BE2C (cell line): Measurements from ENCODE around the gene RPL37A.

Experiments
- DNase-seq: peaks from one replicate; pipeline ENCODE4 v3.0.0-alpha.2; 2020
- H3K27me3 ChIP-seq: fragments of 250-450 bp; sonication (Bioruptor Pico); 2 replicates; pipeline ENCODE4 v1.5.1; 2020; ENCODE audit warnings: mild to moderate bottlenecking
- H3K36me3 ChIP-seq: fragments of 250-450 bp; sonication (Bioruptor Pico); 2 replicates; pipeline ENCODE4 v1.5.1; 2020; ENCODE audit warnings: mild to moderate bottlenecking
- H3K4me1 ChIP-seq: fragments of 250-450 bp; sonication (Bioruptor Pico); 2 replicates; pipeline ENCODE4 v1.5.1; 2020
- H3K4me3 ChIP-seq: 2 replicates; pipeline ENCODE4 v1.5.1; 2011; ENCODE audit warnings: low read depth, low read length
- H3K9me3 ChIP-seq: fragments of 250-450 bp; sonication (Bioruptor Pico); 2 replicates; pipeline ENCODE4 v1.5.1; 2020
- TF ChIP-seq, protein P1 (sequence below): IDR thresholded peaks from 2 replicates; pipeline ENCODE4 v1.5.1; 2012; ENCODE audit warnings: mild to moderate bottlenecking, low read depth, low read length

Gene RPL37A

DNA sequence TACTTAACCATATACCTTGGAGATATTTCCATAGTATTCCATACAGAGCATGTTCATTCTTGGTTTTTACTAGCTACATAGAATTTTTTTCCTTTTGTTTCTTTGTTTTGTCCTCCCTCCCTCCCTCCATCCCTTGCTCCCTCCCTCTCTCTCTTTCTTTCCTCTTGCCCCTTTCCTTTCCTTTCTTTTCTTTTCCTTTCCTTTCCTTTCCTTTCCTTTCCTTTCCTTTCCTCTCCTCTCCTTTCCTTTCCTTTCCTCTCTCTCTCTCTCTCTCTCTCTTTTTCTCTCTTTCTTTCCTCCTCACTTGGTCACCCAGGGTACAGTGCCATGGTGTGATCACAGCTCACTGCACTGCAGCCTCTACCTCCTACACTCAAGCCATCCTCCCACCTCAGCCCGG is 28.3 kb downstream of the RPL37A start:
- H3K36me3 ChIP-seq: no peaks in the 10 kb centered on the region; the same call in 1 of the 2 replicates
- no peak for DNase-seq
- no peak overlapping the region for H3K4me3 ChIP-seq
- no peaks in the 10 kb centered on the region for H3K9me3 ChIP-seq
- H3K27me3 ChIP-seq: no peaks in the 10 kb centered on the region
- no peaks in the 10 kb centered on the region for H3K4me1 ChIP-seq
- TF ChIP-seq, protein P1, sequence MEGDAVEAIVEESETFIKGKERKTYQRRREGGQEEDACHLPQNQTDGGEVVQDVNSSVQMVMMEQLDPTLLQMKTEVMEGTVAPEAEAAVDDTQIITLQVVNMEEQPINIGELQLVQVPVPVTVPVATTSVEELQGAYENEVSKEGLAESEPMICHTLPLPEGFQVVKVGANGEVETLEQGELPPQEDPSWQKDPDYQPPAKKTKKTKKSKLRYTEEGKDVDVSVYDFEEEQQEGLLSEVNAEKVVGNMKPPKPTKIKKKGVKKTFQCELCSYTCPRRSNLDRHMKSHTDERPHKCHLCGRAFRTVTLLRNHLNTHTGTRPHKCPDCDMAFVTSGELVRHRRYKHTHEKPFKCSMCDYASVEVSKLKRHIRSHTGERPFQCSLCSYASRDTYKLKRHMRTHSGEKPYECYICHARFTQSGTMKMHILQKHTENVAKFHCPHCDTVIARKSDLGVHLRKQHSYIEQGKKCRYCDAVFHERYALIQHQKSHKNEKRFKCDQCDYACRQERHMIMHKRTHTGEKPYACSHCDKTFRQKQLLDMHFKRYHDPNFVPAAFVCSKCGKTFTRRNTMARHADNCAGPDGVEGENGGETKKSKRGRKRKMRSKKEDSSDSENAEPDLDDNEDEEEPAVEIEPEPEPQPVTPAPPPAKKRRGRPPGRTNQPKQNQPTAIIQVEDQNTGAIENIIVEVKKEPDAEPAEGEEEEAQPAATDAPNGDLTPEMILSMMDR: no peak

DNA sequence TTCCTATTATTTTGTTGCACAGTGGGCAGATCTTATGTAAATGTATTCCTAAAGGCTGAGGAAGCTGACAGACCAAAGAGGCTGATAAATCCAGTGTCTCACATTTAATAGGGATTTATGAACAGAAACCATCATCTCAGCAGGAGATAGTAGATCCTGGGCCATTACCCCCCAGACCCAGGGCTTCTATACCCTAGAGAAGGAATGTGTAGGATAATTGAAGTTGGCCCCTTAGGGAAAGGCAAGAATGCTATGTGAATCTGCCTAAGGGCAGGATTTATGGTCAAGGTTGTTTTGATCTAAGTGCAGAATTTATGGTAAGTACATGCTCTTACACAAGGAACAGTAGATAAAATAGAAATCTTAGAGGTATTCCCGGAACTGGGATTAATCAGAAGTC is 29.0 kb downstream of the RPL37A start:
- no peaks in the 10 kb centered on the region for H3K27me3 ChIP-seq
- H3K4me1 ChIP-seq: no peaks in the 10 kb centered on the region
- H3K4me3 ChIP-seq: no peak overlapping the region
- no peaks in the 10 kb centered on the region for H3K9me3 ChIP-seq
- no peaks in the 10 kb centered on the region; the same call in 1 of the 2 replicates for H3K36me3 ChIP-seq
- no peak for DNase-seq
- TF ChIP-seq, protein P1: no peak

DNA sequence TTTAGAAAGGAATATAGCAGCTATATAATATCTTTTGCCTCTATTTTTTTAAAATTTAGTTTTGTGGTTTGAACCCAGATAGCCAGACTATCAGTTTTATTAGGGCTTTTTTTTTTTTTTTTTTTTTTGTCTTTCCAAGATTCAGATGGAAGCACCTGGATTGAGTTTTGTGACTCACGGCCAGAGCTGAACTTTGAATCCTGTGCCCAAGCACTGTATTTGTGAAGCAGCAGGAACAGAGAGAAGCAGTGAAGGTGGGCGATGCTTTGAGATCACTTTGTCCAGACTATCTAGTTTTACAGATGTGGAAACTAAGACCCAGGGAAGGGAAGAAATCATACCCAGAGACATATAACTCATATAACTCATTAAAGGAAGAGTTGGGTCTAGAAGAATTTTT is 33.9 kb downstream of the RPL37A start:
- no peaks in the 10 kb centered on the region for H3K9me3 ChIP-seq
- H3K36me3 ChIP-seq: no peaks in the 10 kb centered on the region; the same call in 1 of the 2 replicates
- H3K4me3 ChIP-seq: no peak overlapping the region
- no peak for DNase-seq
- TF ChIP-seq, protein P1: no peak
- H3K4me1 ChIP-seq: peaks cover 17% of the 10 kb centered on the region
- H3K27me3 ChIP-seq: no peaks in the 10 kb centered on the region

DNA sequence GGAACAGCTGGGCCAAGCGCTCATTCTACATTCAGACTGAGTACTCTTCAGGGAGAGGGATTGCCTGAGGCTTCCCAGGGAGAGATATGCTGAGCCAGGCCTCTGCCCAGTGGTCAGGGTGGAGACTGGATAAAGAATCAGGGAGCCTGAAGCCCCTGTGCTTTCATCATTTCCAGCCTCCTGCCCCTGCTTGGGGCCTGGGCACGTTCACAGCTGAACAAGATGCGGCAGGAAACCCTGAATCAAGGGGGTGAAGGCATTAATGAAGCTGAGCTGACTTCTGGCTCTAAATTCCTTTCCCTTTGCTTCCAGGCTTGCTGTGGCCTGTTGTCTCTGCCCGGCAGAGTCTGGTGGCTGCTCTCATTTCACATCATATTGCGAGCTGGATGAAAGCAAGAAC is 35.0 kb downstream of the RPL37A start:
- no peak for DNase-seq
- Histone ChIP-seq H3K4me3 (no peak overlapping the region), H3K9me3 (no peaks in the 10 kb centered on the region), H3K4me1 (peaks cover 17% of the 10 kb centered on the region), H3K27me3 (no peaks in the 10 kb centered on the region), H3K36me3 (no peaks in the 10 kb centered on the region)
- TF ChIP-seq, protein P1: no peak

DNA sequence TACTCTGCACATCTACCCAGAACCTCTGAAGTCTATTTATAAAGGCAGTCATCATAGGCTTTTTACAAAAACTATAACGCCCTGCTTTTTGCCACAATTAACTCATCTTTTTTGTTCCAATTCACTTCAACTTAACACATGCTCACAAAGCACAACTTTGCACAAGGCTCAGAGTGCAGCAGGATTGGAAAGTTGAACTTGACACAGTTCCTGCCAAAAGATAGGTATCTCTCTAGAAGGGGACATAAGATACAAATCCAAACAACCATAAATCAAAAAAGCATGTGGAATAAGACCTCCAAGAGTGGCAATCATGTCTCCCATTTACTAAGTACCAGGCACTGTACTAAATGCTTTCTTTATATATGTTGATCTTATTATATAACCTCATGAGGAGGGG is 36.2 kb downstream of the RPL37A start:
- TF ChIP-seq, protein P1: no peak
- Histone ChIP-seq H3K36me3 (no peaks in the 10 kb centered on the region), H3K4me3 (no peak overlapping the region), H3K27me3 (no peaks in the 10 kb centered on the region), H3K4me1 (peaks cover 17% of the 10 kb centered on the region), H3K9me3 (no peaks in the 10 kb centered on the region)
- DNase-seq: no peak

DNA sequence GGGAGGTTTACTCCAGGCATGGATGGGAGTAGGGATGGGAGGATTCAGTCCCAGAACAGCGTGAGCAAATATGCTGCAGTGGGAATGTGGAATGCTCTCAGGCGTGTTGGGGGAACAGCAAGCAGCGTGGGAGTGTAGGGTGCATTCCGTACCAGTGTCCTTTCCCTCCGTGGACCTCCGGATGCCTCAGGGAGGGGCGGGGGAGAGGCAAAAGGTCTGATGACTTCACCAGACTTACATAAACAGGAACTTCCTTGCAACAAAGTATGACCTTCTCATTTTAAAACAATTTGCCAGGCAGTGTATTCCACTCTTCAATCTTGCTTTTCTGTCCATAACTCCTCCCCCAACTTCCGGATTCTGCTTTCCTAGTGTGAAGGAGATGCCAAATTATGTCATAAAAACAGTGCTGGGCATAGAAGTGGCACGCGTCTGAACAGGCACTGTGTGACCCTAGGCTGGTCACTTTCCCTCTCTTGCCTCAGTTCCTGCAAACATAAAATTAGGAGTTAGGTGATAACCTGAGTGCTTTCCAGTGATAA is 36.9 kb downstream of the RPL37A start:
- H3K4me1 ChIP-seq: peaks cover 17% of the 10 kb centered on the region
- DNase-seq: no peak
- no peaks in the 10 kb centered on the region for H3K27me3 ChIP-seq
- no peak overlapping the region for H3K4me3 ChIP-seq
- no peaks in the 10 kb centered on the region for H3K36me3 ChIP-seq
- TF ChIP-seq, protein P1: no peak
- no peaks in the 10 kb centered on the region for H3K9me3 ChIP-seq
